ENCODE data around the gene ZNF25.
"Not testable (repeated sequence)": the region's sequence is repeated elsewhere in the genome, so short reads cannot be mapped to it uniquely, and the experiment has no call there.

Gene ZNF25

GRCh38 chr10:37976091-37976879 lies at the start of gene ZNF25:
Gene ZNF25, minus strand, starts transcription at chr10:37976647. Its CDS starts 4,925 bp downstream, at chr10:37971722.
- peak; percentile 93 for TF ChIP-seq CTCF (IDR thresholded peaks at IDR 0.05; ENCODE audit: low read length, missing control alignments)
- peak; percentile 99 for DNase-seq (ENCODE audit: low read depth)
- H3K4me3 ChIP-seq (replicated peaks; ENCODE audit: low read depth, low read length) = peak within 1 kb of the TSS; percentile 82

GRCh38 chr10:38025283-38025682 lies 48.8 kb upstream of the ZNF25 start:
- no peak for TF ChIP-seq CTCF (IDR thresholded peaks at IDR 0.05; ENCODE audit: low read length, missing control alignments)
- no peak for DNase-seq (ENCODE audit: low read depth)
- no peak overlapping the region for H3K4me3 ChIP-seq (replicated peaks; ENCODE audit: low read depth, low read length)

GRCh38 chr10:38019124-38019523 lies 42.7 kb upstream of the ZNF25 start:
- not testable (repeated sequence) for H3K4me3 ChIP-seq (replicated peaks; ENCODE audit: low read depth, low read length); DNase-seq (ENCODE audit: low read depth)

- no peak for TF ChIP-seq CTCF (IDR thresholded peaks at IDR 0.05; ENCODE audit: low read length, missing control alignments)
- no peak for DNase-seq (ENCODE audit: low read depth)
- no peak overlapping the region for H3K4me3 ChIP-seq (replicated peaks; ENCODE audit: low read depth, low read length)
Observed at GRCh38 chr10:38016354-38016753, 39.9 kb upstream of the ZNF25 start.

- peak; percentile 97 for DNase-seq (ENCODE audit: low read depth)
- peak within 1 kb of the TSS; percentile 61 for H3K4me3 ChIP-seq (replicated peaks; ENCODE audit: low read depth, low read length)
- TF ChIP-seq CTCF (IDR thresholded peaks at IDR 0.05; ENCODE audit: low read length, missing control alignments) = no peak
Observed at GRCh38 chr10:38010119-38010903, 33.9 kb upstream of the ZNF25 start, which contains the start of gene ZNF33A. Gene ZNF33A, plus strand, starts transcription at chr10:38010675. Its CDS starts 1,667 bp downstream, at chr10:38012342.

GRCh38 chr10:38007991-38008390 lies 31.5 kb upstream of the ZNF25 start:
- no peak overlapping the region for H3K4me3 ChIP-seq (replicated peaks; ENCODE audit: low read depth, low read length)
- no peak for TF ChIP-seq CTCF (IDR thresholded peaks at IDR 0.05; ENCODE audit: low read length, missing control alignments)
- DNase-seq (ENCODE audit: low read depth) = no peak

- DNase-seq (ENCODE audit: low read depth) = no peak
- no peak overlapping the region for H3K4me3 ChIP-seq (replicated peaks; ENCODE audit: low read depth, low read length)
- no peak for TF ChIP-seq CTCF (IDR thresholded peaks at IDR 0.05; ENCODE audit: low read length, missing control alignments)
Observed at GRCh38 chr10:38007551-38007950, 31.1 kb upstream of the ZNF25 start.
